ENCODE measurements around the gene CXXC5.

GRCh38 chr5:139646912-139647505 is 1.1 kb upstream of the CXXC5 start:
- TF ChIP-seq CTCF (IDR thresholded peaks at IDR 0.05) (no peak), REST (IDR thresholded peaks at IDR 0.05; ENCODE audit: insufficient read depth in 1 of 2, low read depth in 2 of 2, low read length in 1 of 2) (no peak)

Measured in Panc1 (cell line).